ENCODE measurements around the gene ZBED1.

- TF ChIP-seq, protein P1, sequence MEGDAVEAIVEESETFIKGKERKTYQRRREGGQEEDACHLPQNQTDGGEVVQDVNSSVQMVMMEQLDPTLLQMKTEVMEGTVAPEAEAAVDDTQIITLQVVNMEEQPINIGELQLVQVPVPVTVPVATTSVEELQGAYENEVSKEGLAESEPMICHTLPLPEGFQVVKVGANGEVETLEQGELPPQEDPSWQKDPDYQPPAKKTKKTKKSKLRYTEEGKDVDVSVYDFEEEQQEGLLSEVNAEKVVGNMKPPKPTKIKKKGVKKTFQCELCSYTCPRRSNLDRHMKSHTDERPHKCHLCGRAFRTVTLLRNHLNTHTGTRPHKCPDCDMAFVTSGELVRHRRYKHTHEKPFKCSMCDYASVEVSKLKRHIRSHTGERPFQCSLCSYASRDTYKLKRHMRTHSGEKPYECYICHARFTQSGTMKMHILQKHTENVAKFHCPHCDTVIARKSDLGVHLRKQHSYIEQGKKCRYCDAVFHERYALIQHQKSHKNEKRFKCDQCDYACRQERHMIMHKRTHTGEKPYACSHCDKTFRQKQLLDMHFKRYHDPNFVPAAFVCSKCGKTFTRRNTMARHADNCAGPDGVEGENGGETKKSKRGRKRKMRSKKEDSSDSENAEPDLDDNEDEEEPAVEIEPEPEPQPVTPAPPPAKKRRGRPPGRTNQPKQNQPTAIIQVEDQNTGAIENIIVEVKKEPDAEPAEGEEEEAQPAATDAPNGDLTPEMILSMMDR (conservative IDR thresholded peaks at IDR 0.05; ENCODE audit: low read depth, low read length): no peak
- TF ChIP-seq EZH2phosphoT487 (IDR thresholded peaks at IDR 0.05; ENCODE audit: borderline replicate concordance, low read length): no peak
Measured at GRCh38 chrX:2462074-2462473, 38.7 kb downstream of the ZBED1 start.
